Vagina (tissue), 2 donors: Measurements from ENCODE around the gene AMIGO2.

Source experiments
- CTCF ChIP-seq, 3 experiments: fragments of 450-650 bp in 2 of 3; fragments of 200-600 bp in 1 of 3; sonication (generic) in 1 of 3; IDR thresholded peaks; one replicate each; pipeline ENCODE4 v1.5.1; 2017 to 2019; ENCODE audit warnings: antibody characterized with exemption in 3 of 3, mild to moderate bottlenecking in 2 of 3, moderate library complexity in 2 of 3
- POLR2A ChIP-seq, 2 donors: fragments of 450-650 bp; IDR thresholded peaks; one replicate each; pipeline ENCODE4 v1.6.1; 2017; ENCODE audit warnings: antibody characterized with exemption in 2 of 2, mild to moderate bottlenecking in 2 of 2, moderate library complexity in 2 of 2

- no peak for TF ChIP-seq CTCF (IDR thresholded peaks at IDR 0.05)
- no peak for TF ChIP-seq POLR2A (IDR thresholded peaks at IDR 0.05)
These were observed 27.7 kb upstream of the AMIGO2 start for GRCh38 chr12:47107446-47107845.
